ENCODE measurements around the gene LRRC49. TPM values are rescaled to one million over a fixed set of nuclear protein-coding genes. Genes with fewer than 3 reads are reported as not detected.
"Not testable (repeated sequence)": the region's sequence is repeated elsewhere in the genome, so short reads cannot be mapped to it uniquely, and the experiment has no call there.

The LRRC49 gene
- total RNA-seq, 2 donors from 2014 or later, result 9.7 to 10.2 TPM

- DNase-seq (ENCODE audit: low spot score), result no peak
These were observed 122.7 kb downstream of the LRRC49 start for GRCh38 chr15:71015342-71015741.

DNA sequence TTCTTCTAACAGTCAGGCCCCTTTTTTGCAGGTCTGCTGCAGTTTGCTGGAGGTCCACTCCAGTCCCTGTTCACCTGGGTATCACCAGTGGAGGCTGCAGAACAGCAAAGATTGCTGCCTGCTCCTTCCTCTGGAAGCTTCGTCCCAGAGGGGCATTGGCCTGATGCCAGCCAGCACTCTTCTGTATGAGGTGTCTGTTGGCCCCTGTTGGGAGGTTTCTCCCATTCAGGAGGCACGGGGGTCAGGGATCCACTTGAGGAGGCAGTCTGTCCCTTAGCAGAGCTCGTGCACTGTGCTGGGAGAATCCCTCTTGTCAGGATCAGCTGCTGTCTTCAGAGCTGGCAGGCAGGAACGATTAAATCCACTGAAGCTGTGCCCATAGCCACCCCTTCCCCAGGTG, 138.6 kb downstream of the LRRC49 start:
- intact Hi-C loops (cut with DNase I); DNase-seq (ENCODE audit: low spot score): not testable (repeated sequence)

More at GRCh38 chr15:71015342-71015741, 122.7 kb downstream of the LRRC49 start:
- intact Hi-C loops (cut with DNase I), result no loop called here

DNA sequence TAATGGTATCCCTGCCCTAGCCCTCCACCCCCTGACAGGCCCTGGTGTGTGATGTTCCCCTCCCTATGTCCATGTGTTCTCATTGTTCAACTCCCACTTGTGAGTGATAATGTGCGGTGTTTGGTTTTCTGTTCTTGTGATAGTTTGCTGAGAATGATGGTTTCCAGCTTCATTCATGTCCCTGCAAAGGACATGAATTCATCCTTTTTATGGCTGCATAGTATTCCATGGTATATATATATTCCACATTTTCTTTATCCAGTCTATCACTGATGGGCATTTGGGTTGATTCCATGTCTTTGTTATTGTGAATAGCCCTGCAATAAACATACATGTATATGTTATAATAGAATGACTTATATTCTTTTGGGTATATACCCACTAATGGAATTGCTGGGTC, 142.9 kb downstream of the LRRC49 start:
- DNase-seq (ENCODE audit: low spot score); intact Hi-C loops (cut with DNase I): not testable (repeated sequence)

DNA sequence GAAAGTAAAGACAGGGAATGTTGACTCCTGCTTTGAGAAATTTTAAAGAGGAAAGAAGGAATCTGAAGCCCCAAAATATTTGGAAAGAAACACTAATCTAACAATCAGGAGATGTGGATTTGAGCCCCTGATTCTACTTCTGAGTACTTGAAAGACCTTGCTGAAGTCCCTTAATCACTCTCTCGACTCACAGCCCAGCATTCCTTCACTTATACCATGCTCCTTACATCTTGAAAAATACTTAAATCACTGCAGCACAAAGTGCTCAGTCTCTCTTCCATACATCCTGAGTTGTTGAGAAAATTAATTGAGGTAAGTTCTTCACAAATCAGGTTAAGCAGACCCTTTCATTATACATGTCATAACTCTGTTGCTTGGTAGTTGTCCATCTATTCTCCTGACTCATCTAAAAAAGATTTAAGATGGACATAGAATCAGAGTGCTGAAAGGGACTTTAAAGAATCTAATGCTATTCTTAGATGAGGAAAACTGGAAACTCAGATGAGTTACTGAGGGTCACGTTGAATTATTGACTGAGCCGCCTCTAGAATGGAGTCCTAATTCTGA, 149.8 kb downstream of the LRRC49 start:
- intact Hi-C loops (cut with DNase I), result no loop called here

GRCh38 chr15:71043373-71043772, 150.7 kb downstream of the LRRC49 start:
- no peak for DNase-seq (ENCODE audit: low spot score)
- intact Hi-C loops (cut with DNase I), result no loop called here

More for the DNA sequence above, 149.8 kb downstream of the LRRC49 start:
- DNase-seq (ENCODE audit: low spot score), result no peak

DNA sequence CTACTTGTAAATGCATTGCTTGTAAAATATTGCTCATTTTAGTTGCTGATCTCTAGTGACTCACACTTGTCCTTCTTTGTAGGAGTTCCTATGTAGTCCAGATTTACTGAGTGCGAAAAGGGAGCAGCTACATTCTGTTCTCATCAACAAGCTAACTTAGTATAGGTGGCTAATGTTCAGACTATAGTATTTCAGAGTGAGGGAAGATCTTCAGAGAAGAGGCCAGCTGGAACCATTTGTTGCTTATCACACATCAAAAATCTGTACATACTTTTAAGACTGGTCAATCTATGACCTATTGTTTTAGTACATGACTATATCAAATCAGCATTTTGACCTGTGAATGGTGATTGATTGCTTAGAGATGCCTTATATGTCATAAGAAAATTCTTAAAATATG, 151.4 kb downstream of the LRRC49 start:
- intact Hi-C loops (cut with DNase I), result no loop called here
- no peak for DNase-seq (ENCODE audit: low spot score)

GRCh38 chr15:71046146-71046545, 153.5 kb downstream of the LRRC49 start:
- intact Hi-C loops (cut with DNase I), result not testable (repeated sequence)

GRCh38 chr15:71048913-71049675, 156.5 kb downstream of the LRRC49 start:
- intact Hi-C loops (cut with DNase I), result no loop called here
- no peak for DNase-seq (ENCODE audit: low spot score)

More at GRCh38 chr15:71046146-71046545, 153.5 kb downstream of the LRRC49 start:
- not testable (repeated sequence) for DNase-seq (ENCODE audit: low spot score)

GRCh38 chr15:71049706-71050422, 157.2 kb downstream of the LRRC49 start:
- intact Hi-C loops (cut with DNase I), result no loop called here
- no peak for DNase-seq (ENCODE audit: low spot score)

DNA sequence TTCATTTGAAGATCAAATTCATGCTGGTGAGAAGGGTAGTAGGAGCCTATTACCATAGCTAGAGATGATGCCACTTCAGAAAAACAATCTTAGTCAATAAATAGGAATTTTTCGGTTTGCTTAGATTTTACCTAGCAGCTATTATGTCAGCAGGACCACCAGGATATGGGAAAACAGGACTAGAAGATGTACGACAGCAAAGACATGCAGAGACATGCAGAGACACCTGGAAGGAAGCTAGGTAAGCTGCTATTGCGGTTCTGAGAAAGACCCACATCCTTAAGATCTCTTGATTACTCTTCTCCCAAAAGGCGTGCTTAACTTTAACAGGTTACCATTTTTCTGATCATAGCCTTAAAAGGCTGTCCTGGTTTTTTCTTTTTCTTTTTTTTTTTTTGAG, 157.8 kb downstream of the LRRC49 start:
- intact Hi-C loops (cut with DNase I), result no loop called here
- no peak for DNase-seq (ENCODE audit: low spot score)

DNA sequence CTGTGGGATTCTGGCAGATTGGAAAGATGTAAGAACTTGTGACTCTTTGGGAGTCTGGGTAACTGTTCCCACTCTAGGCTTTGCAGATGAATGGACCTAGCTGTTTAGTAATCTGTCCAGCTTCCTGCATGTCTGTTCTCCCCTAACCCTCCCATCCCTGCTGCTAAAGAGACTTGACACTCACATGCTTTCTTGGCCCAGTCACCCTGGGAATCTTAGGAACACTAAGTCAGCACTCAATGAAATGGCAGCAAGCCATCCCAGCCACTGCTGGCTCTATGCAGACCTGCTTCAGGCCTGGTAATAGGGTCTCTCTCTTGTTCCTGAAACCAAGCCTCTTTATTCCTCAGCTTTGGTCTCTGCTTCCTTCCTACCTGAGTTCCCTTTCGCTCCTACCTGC, 158.9 kb downstream of the LRRC49 start:
- peak; percentile 32 for DNase-seq (ENCODE audit: low spot score)
- intact Hi-C loops (cut with DNase I), result no loop called here

GRCh38 chr15:71052356-71052755, 159.7 kb downstream of the LRRC49 start:
- intact Hi-C loops (cut with DNase I), result no loop called here

DNA sequence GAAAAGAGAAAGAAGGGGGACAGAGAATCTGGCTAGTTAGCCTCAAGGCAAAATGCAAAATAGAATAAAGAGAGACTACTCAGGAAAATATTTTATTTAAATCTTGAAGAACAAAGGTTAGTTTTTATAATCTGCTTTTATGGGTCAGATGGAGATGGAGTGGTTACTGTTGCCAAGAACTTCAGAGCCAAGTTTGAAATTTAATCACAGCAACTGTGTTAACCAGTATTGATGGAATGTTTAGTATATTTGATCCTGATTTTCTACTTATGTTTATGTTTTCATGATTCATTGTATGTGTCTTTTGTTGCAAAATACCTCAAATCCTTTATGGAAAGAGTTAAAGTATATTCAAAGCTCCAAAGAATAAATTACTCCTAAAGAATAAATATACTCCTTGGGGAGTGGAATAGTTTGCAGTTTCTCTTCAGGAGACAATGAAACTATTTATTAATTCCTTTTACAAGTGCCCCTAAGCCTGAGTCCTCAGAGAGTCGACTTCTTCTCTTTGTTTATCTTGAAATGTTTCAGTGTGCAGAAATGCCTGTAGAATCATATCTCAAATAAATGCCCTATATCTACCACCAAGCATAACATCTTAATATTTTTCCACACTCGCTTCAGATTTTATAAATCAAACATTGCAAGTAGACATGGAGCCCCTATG, 161.8 kb downstream of the LRRC49 start:
- DNase-seq (ENCODE audit: low spot score), result no peak
- intact Hi-C loops (cut with DNase I), result no loop called here

More at GRCh38 chr15:71052356-71052755, 159.7 kb downstream of the LRRC49 start:
- no peak for DNase-seq (ENCODE audit: low spot score)

GRCh38 chr15:71055461-71055860, 162.8 kb downstream of the LRRC49 start:
- intact Hi-C loops (cut with DNase I), result no loop called here
- DNase-seq (ENCODE audit: low spot score), result no peak

DNA sequence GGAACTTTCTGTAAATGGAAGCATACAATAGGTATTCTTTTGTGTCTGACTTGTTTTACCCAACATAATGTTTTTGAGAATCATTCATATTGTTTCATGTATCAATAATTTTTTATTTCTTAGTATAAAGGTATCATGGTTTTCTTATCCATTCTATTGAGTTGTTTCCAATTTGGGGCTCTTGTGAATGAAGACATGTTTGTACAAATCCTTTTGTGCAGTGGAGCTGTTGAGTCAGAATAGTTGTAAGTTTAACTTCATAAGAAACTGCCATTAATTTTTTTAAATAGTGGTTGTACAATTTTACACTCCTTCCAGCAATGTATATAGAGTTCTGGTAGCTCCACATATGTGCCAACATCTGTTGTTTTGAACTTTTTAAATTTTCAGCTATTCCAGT, 163.5 kb downstream of the LRRC49 start:
- DNase-seq (ENCODE audit: low spot score), result no peak
- intact Hi-C loops (cut with DNase I), result no loop called here

GRCh38 chr15:71057143-71057542, 164.5 kb downstream of the LRRC49 start:
- no peak for DNase-seq (ENCODE audit: low spot score)
- intact Hi-C loops (cut with DNase I), result no loop called here

GRCh38 chr15:71057581-71057980, 165.0 kb downstream of the LRRC49 start:
- DNase-seq (ENCODE audit: low spot score), result no peak
- intact Hi-C loops (cut with DNase I), result no loop called here

DNA sequence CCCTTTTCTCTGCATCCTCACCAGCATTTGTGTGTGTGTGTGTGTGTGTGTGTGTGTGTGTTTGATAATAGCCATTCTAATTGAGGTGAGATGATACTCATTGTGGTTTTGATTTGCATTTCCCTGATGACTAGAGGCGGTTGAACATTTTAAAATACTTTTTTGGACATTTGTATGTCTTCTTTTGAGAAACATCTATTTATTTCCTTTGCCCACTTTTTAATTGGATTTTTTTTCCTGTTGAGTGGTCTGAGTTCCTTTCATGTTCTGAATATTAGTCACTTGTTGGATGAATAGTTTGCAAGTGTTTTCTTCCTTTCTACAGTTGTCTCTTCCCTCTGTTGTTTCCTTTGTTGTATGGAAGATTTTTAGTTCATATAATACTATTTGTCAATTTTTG, 168.4 kb downstream of the LRRC49 start:
- DNase-seq (ENCODE audit: low spot score), result no peak
- intact Hi-C loops (cut with DNase I), result no loop called here

DNA sequence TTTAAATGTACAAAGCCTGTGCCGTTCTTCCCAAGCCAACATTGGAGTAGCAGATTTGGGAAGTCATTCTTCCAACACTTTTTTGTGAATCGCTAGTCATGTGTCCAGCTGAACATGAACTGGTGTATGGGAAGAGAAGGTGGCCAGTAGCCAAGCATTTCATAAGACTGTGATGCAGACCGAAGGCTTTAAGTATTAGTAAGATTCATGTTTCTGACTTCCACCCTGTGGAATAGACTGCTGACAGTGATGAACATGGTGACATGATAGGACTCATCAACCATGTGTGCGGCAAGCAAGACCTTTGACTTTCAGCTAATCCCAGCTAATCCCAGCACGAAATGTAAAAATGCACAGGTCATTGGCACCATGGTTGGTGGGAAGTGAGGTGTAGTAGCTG, 174.4 kb downstream of the LRRC49 start:
- intact Hi-C loops (cut with DNase I), result no loop called here
- DNase-seq (ENCODE audit: low spot score), result no peak

DNA sequence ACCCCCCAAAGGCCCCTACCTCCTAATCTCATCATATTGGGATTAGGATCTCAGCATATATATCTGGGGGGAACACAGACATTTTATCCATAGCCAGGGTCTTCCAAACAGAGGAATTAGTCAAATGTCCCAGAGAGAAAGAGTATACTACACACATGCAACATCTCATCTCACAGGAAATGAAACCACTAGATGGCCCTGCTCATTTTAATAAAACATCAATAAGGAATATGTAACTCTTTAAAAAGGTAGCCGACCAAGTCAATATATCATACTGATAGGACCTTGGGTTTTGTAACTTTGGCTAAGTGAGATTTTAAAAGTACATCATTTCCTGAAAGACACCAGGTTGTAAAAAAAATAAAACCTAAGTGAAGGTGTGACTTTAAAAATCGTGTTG, 177.1 kb downstream of the LRRC49 start:
- DNase-seq (ENCODE audit: low spot score), result no peak
- intact Hi-C loops (cut with DNase I), result no loop called here

Data from posterior vena cava (tissue), 2 donors.